22Rv1 (cell line): Measurements from ENCODE around the gene RTTN.

Experiments used
- ZFX ChIP-seq: fragments of 450-650 bp; IDR thresholded peaks from 2 replicates; pipeline ENCODE4 v1.6.1; 2017; ENCODE audit warnings: antibody characterized with exemption, borderline replicate concordance
- TF ChIP-seq, protein P1 (sequence below): fragments of 450-650 bp; IDR thresholded peaks from 2 replicates; pipeline ENCODE4 v1.5.1; 2017; ENCODE audit warnings: mild to moderate bottlenecking

DNA sequence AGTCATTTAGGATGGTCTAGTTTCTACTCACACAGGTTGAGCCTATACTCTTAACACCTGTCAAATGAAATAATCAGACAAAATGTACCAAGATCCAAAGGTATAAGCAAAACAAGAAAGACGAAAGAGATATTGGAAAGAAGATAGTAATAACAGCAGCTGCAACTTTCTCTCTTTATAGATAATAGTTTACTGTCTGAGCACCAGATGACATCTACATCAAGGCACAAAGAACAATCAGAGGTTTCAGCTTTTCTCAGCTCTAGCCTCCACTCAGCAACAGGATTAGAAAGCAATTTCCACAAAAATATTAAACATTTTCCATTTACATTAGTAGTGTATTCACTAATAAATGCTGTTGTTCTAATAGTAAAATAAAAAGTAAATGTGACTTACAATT, 66.3 kb downstream of the RTTN start:
- TF ChIP-seq, protein P1, sequence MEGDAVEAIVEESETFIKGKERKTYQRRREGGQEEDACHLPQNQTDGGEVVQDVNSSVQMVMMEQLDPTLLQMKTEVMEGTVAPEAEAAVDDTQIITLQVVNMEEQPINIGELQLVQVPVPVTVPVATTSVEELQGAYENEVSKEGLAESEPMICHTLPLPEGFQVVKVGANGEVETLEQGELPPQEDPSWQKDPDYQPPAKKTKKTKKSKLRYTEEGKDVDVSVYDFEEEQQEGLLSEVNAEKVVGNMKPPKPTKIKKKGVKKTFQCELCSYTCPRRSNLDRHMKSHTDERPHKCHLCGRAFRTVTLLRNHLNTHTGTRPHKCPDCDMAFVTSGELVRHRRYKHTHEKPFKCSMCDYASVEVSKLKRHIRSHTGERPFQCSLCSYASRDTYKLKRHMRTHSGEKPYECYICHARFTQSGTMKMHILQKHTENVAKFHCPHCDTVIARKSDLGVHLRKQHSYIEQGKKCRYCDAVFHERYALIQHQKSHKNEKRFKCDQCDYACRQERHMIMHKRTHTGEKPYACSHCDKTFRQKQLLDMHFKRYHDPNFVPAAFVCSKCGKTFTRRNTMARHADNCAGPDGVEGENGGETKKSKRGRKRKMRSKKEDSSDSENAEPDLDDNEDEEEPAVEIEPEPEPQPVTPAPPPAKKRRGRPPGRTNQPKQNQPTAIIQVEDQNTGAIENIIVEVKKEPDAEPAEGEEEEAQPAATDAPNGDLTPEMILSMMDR = no peak
- no peak for TF ChIP-seq ZFX
